IMR-90 (cell line): ENCODE results near the gene DCP1A. TPM values are rescaled to one million over a fixed set of nuclear protein-coding genes. Genes with fewer than 3 reads are reported as not detected.

ENCODE experiments used
- ATAC-seq: fragments of 200-7000 bp; cut with Tn5 transposase; 2 replicates; pipeline ENCODE4 v1.9.1; 2020; ENCODE audit warnings: low read depth, mild to moderate bottlenecking, moderate library complexity
- BruUV-seq: library from RNA; stranded (reverse); fragments of 400-500 nt; replicated peaks from 2 replicates; lab custom pipeline; 2021; lab: Mats Ljungman, UMichigan
- CTCF ChIA-PET: fragments of 300-600 bp; formaldehyde crosslinking; extraction: SDS; loops from one replicate; lab custom pipeline; 2021; ENCODE audit warnings: antibody characterized with exemption; lab: Yijun Ruan, JAX
- POLR2A ChIA-PET: fragments of 300-600 bp; sonication (Branson Sonifier 250); formaldehyde crosslinking; loops from one replicate; lab custom pipeline; 2022; ENCODE audit warnings: antibody characterized with exemption; ENCODE audit not compliant: unreplicated experiment; lab: Charles Lee
- DNase-seq: peaks from one replicate; pipeline ENCODE4 v3.0.0; 2013
- H2AFZ ChIP-seq: replicated peaks from 2 replicates; pipeline ENCODE3; 2013; ENCODE audit warnings: low read length, mild to moderate bottlenecking; ENCODE audit not compliant: poor library complexity
- H2AK5ac ChIP-seq: 2 replicates; pipeline ENCODE4 v1.6.1; 2013; ENCODE audit warnings: low read depth, low read length, inconsistent platforms
- H2AK9ac ChIP-seq: replicated peaks from 2 replicates; pipeline ENCODE3; 2013; ENCODE audit warnings: mild to moderate bottlenecking, low read depth, low read length, moderate library complexity; ENCODE audit not compliant: poor library complexity
- H2BK120ac ChIP-seq: 2 replicates; pipeline ENCODE4 v1.6.1; 2013; ENCODE audit warnings: low read depth, low read length, inconsistent platforms
- H2BK15ac ChIP-seq: 3 replicates; pipeline ENCODE4 v1.6.1; 2013; ENCODE audit warnings: low read depth, low read length, inconsistent platforms
- H2BK20ac ChIP-seq: 2 replicates; pipeline ENCODE4 v1.6.1; 2013; ENCODE audit warnings: low read depth, mild to moderate bottlenecking, inconsistent platforms, low read length, moderate library complexity
- H2BK5ac ChIP-seq: 2 replicates; pipeline ENCODE4 v1.6.1; 2013; ENCODE audit warnings: mild to moderate bottlenecking, low read depth, low read length, inconsistent platforms; ENCODE audit not compliant: poor library complexity, severe bottlenecking
- H3K14ac ChIP-seq: replicated peaks from 2 replicates; pipeline ENCODE4 v1.6.1; 2013; ENCODE audit warnings: low read depth, low read length, inconsistent platforms
- H3K18ac ChIP-seq: 2 replicates; pipeline ENCODE4 v1.6.1; 2013; ENCODE audit warnings: low read depth, low read length, control low read depth
- H3K23ac ChIP-seq: 2 replicates; pipeline ENCODE4 v1.6.1; 2013; ENCODE audit warnings: low read depth, low read length, inconsistent platforms
- H3K27ac ChIP-seq: 2 replicates; pipeline ENCODE4 v1.5.1; 2013; ENCODE audit warnings: mild to moderate bottlenecking, control low read depth, low read length; ENCODE audit not compliant: insufficient read depth
- H3K27me3 ChIP-seq: 2 replicates; pipeline ENCODE4 v1.6.1; 2013; ENCODE audit warnings: low read length; ENCODE audit not compliant: control insufficient read depth, insufficient read depth
- H3K36me3 ChIP-seq: 2 replicates; pipeline ENCODE4 v1.6.1; 2013; ENCODE audit warnings: low read length, mixed read lengths; ENCODE audit not compliant: control insufficient read depth, insufficient read depth
- H3K4ac ChIP-seq: 2 replicates; pipeline ENCODE4 v1.6.1; 2013; ENCODE audit warnings: low read depth, low read length, inconsistent platforms
- H3K4me1 ChIP-seq: 2 replicates; pipeline ENCODE4 v1.6.1; 2013; ENCODE audit warnings: low read length, mixed read lengths; ENCODE audit not compliant: control insufficient read depth, insufficient read depth
- H3K4me2 ChIP-seq: 2 replicates; pipeline ENCODE4 v1.6.1; 2013; ENCODE audit warnings: low read depth, mild to moderate bottlenecking, control low read depth, low read length, moderate library complexity
- H3K4me3 ChIP-seq: 2 replicates; pipeline ENCODE4 v1.5.1; 2013; ENCODE audit warnings: low read depth, mild to moderate bottlenecking, control low read depth, low read length, moderate library complexity; ENCODE audit not compliant: insufficient read depth
- H3K56ac ChIP-seq: 2 replicates; pipeline ENCODE4 v1.6.1; 2013; ENCODE audit warnings: low read length, inconsistent platforms; ENCODE audit not compliant: insufficient read depth; ENCODE audit errors: extremely low read depth
- H3K79me1 ChIP-seq, 2 experiments: 2 replicates each; pipeline ENCODE4 v1.6.1; 2013; ENCODE audit warnings: low read length in 2 of 2, inconsistent platforms in 1 of 2, low read depth in 1 of 2
- H3K9ac ChIP-seq: 2 replicates; pipeline ENCODE4 v1.6.1; 2013; ENCODE audit warnings: low read depth, low read length, control low read depth
- H3K9me1 ChIP-seq: 2 replicates; pipeline ENCODE4 v1.6.1; 2013; ENCODE audit warnings: low read length, inconsistent platforms; ENCODE audit not compliant: insufficient read depth
- H3K9me3 ChIP-seq: 2 replicates; pipeline ENCODE4 v1.6.1; 2013; ENCODE audit warnings: low read length; ENCODE audit not compliant: control insufficient read depth, insufficient read depth
- H4K20me1 ChIP-seq: 2 replicates; pipeline ENCODE4 v1.6.1; 2013; ENCODE audit warnings: low read length, inconsistent platforms; ENCODE audit not compliant: insufficient read depth
- H4K5ac ChIP-seq: 2 replicates; pipeline ENCODE4 v1.6.1; 2013; ENCODE audit warnings: mild to moderate bottlenecking, low read depth, low read length, control low read depth
- H4K8ac ChIP-seq, 2 experiments: 2 replicates each; pipeline ENCODE4 v1.6.1; 2013; ENCODE audit warnings: low read depth in 2 of 2, low read length in 2 of 2, control low read depth in 1 of 2, inconsistent platforms in 1 of 2
- H4K91ac ChIP-seq: 2 replicates; pipeline ENCODE4 v1.6.1; 2013; ENCODE audit warnings: low read depth, low read length, inconsistent platforms; ENCODE audit not compliant: insufficient read depth
- BHLHE40 ChIP-seq: fragments of 150-350 bp; IDR thresholded peaks from 2 replicates; pipeline ENCODE4 v1.6.1; 2016; ENCODE audit warnings: mild to moderate bottlenecking, low read depth, low read length
- CEBPB ChIP-seq: IDR thresholded peaks from 2 replicates; pipeline ENCODE4 v1.6.1; 2012; ENCODE audit warnings: low read depth, low read length, improper control_type of control experiment
- CHD1 ChIP-seq: IDR thresholded peaks from 2 replicates; pipeline ENCODE4 v1.6.1; 2012; ENCODE audit warnings: low read depth, low read length, improper control_type of control experiment
- FOS ChIP-seq: fragments of 150-350 bp; IDR thresholded peaks from 2 replicates; pipeline ENCODE4 v1.6.1; 2016; ENCODE audit warnings: low read depth, low read length
- MAZ ChIP-seq: IDR thresholded peaks from 2 replicates; pipeline ENCODE4 v1.6.1; 2012; ENCODE audit warnings: low read depth, mild to moderate bottlenecking, low read length, improper control_type of control experiment, moderate library complexity, borderline replicate concordance
- MXI1 ChIP-seq: IDR thresholded peaks from 2 replicates; pipeline ENCODE4 v1.6.1; 2012; ENCODE audit warnings: low read depth, mild to moderate bottlenecking, low read length, moderate library complexity, borderline replicate concordance
- NFE2L2 ChIP-seq: fragments of 150-350 bp; IDR thresholded peaks from 2 replicates; pipeline ENCODE4 v1.6.1; 2016; ENCODE audit warnings: low read depth, mild to moderate bottlenecking, low read length
- RAD21 ChIP-seq: IDR thresholded peaks from 2 replicates; pipeline ENCODE4 v1.6.1; 2012; ENCODE audit warnings: low read length, improper control_type of control experiment
- RCOR1 ChIP-seq: IDR thresholded peaks from 2 replicates; pipeline ENCODE4 v1.6.1; 2012; ENCODE audit warnings: mild to moderate bottlenecking, low read length, improper control_type of control experiment; ENCODE audit not compliant: insufficient replicate concordance
- RFX5 ChIP-seq: IDR thresholded peaks from 2 replicates; pipeline ENCODE4 v1.8.0; 2012; ENCODE audit warnings: low read depth, mild to moderate bottlenecking, low read length, moderate library complexity
- SMC3 ChIP-seq: fragments of 150-350 bp; IDR thresholded peaks from 2 replicates; pipeline ENCODE4 v1.6.1; 2016; ENCODE audit warnings: low read depth, mild to moderate bottlenecking, antibody characterized with exemption, low read length, moderate library complexity
- WGBS, 2 experiments: methylation state at CpG; one replicate each; pipeline versions ENCODE4 v1.1.5 to v1.1.7; 2013; ENCODE audit warnings: missing lambda C conversion rate in 2 of 2; ENCODE audit not compliant: insufficient read length in 1 of 2; ENCODE audit errors: extremely low coverage in 2 of 2; 5-methylcytosine and 5-hydroxymethylcytosine counted together
- dilution Hi-C: fragments of 300-500 bp; cut with HindIII; formaldehyde crosslinking; loops from one replicate; pipeline ENCODE4 v1.14.3; 2018; ENCODE audit warnings: low sequenced_read_pairs; ENCODE audit not compliant: unreplicated experiment
- in situ Hi-C: fragments of 300-500 bp; cut with MboI; formaldehyde crosslinking; loops from 3 replicates; pipeline ENCODE4 v1.14.3; 2019; ENCODE audit warnings: low sequenced_read_pairs, inconsistent platforms, mixed read lengths
- intact Hi-C: fragments of 100-400 bp; cut with micrococcal nuclease; formaldehyde crosslinking; loops from 2 replicates; pipeline ENCODE4 v1.10.0; 2022
- polyA plus RNA-seq, 3 experiments: library from polyadenylated mRNA; depleted of rRNA; stranded (reverse); fragments of >200 nt; gene quantifications; 2 replicates each; pipeline ENCODE4 v1.2.3, GENCODE V29; 2012; ENCODE audit warnings: low replicate concordance in 1 of 3
- total RNA-seq: library from RNA; depleted of rRNA; stranded (reverse); fragments of >200 nt; gene quantifications from 2 replicates; pipeline ENCODE4 v1.2.3, GENCODE V29; 2012
- TF ChIP-seq, protein P1 (sequence below): fragments of 150-350 bp; IDR thresholded peaks from 2 replicates; pipeline ENCODE4 v1.6.1; 2016; ENCODE audit warnings: low read depth, mild to moderate bottlenecking, low read length, moderate library complexity, borderline replicate concordance
- TF ChIP-seq, protein P2 (sequence below): fragments of 150-350 bp; IDR thresholded peaks from 2 replicates; pipeline ENCODE4 v1.6.1; 2017; ENCODE audit warnings: mild to moderate bottlenecking, antibody characterized with exemption, low read length, low read depth
- TF ChIP-seq, protein P3 (sequence below): conservative IDR thresholded peaks from 2 replicates; pipeline ENCODE4 v1.5.1; 2012; ENCODE audit warnings: mild to moderate bottlenecking, low read depth, low read length, improper control_type of control experiment

DCP1A gene
- total and polyA plus RNA-seq, 2 of the 4 experiments (the other 2 are of a cell fraction): 13.2 to 30.1 TPM

DNA sequence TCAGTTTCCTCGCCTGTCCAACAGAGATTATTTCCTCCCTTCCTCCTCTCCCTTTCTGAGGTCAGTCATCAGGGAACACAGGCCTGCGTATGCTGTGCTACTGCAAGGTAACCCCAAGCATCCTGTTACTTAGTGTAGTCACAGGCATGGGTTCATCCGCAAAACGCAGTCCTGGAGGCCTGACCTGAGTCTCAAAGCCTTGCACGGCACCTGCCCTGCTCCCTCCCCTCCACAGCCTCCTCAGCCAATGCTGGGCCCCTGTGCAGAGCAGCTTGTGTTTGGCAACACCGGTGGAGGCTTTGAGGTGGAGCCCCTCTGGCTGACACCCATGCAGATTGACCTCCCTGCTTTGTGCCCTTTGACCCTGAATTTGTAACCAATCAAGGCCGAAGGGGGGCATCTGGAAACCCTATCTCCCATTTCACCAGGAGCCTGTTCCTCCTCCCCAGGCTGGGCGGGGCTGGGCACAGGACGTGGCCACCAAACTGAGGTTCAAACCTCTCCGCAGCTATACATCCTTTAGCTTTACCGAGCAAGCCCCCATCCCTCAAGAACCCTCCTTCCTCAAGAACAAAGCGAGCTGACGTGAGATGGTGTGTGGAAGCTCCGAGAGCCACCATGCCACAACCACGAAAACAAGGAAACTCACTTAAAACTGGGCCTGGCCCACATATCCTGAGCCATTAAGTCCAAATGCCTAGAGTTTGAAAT is 113.1 kb downstream of the DCP1A start:
- ATAC-seq: no peak
- H3K23ac ChIP-seq: no peak overlapping the region
- peak overlapping the region in 1 of 2 experiments; percentile 14; a peak in 1 of 4 replicates for H4K8ac ChIP-seq
- peak overlapping the region; percentile 13; the same call in 1 of the 2 replicates for H3K27ac ChIP-seq
- no peaks in the 10 kb centered on the region for H3K9me3 ChIP-seq
- H4K91ac ChIP-seq: no peak overlapping the region
- dilution Hi-C loops: no loop called here
- peaks cover 52 to 81% of the 10 kb centered on the region in 2 experiments for H3K79me1 ChIP-seq
- no peak overlapping the region for H3K18ac ChIP-seq
- H3K36me3 ChIP-seq: peaks cover 83% of the 10 kb centered on the region
- H3K4ac ChIP-seq: peak overlapping the region; percentile 56
- H3K4me3 ChIP-seq: no peak overlapping the region
- no peak overlapping the region for H2BK120ac ChIP-seq
- no peaks in the 10 kb centered on the region for H3K27me3 ChIP-seq
- H2BK15ac ChIP-seq: no peak overlapping the region
- H2AK5ac ChIP-seq: no peak overlapping the region; the same call in 1 of the 2 replicates
- H3K9ac ChIP-seq: no peak overlapping the region
- CTCF ChIA-PET: interaction anchor here (1.2 kb wide), 1 partner anchor 12 kb away, joined by 3 read pairs; no protein-coding TSS in a partner anchor
- H4K5ac ChIP-seq: no peak overlapping the region
- peaks cover 25% of the 10 kb centered on the region for H3K9me1 ChIP-seq
- H3K56ac ChIP-seq: no peak overlapping the region
- no peak overlapping the region for H3K14ac ChIP-seq
- no TSS peak for BruUV-seq
- no peak for TF ChIP-seq MAZ
- TF ChIP-seq RCOR1: no peak
- TF ChIP-seq, protein P1, sequence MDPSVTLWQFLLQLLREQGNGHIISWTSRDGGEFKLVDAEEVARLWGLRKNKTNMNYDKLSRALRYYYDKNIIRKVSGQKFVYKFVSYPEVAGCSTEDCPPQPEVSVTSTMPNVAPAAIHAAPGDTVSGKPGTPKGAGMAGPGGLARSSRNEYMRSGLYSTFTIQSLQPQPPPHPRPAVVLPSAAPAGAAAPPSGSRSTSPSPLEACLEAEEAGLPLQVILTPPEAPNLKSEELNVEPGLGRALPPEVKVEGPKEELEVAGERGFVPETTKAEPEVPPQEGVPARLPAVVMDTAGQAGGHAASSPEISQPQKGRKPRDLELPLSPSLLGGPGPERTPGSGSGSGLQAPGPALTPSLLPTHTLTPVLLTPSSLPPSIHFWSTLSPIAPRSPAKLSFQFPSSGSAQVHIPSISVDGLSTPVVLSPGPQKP: no peak
- no peak for TF ChIP-seq CEBPB
- no peak for TF ChIP-seq FOS
- no peak for TF ChIP-seq SMC3
- TF ChIP-seq BHLHE40: no peak
- TF ChIP-seq, protein P2, sequence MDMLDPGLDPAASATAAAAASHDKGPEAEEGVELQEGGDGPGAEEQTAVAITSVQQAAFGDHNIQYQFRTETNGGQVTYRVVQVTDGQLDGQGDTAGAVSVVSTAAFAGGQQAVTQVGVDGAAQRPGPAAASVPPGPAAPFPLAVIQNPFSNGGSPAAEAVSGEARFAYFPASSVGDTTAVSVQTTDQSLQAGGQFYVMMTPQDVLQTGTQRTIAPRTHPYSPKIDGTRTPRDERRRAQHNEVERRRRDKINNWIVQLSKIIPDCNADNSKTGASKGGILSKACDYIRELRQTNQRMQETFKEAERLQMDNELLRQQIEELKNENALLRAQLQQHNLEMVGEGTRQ: no peak
- no peak for TF ChIP-seq NFE2L2
- TF ChIP-seq MXI1: no peak
- TF ChIP-seq, protein P3, sequence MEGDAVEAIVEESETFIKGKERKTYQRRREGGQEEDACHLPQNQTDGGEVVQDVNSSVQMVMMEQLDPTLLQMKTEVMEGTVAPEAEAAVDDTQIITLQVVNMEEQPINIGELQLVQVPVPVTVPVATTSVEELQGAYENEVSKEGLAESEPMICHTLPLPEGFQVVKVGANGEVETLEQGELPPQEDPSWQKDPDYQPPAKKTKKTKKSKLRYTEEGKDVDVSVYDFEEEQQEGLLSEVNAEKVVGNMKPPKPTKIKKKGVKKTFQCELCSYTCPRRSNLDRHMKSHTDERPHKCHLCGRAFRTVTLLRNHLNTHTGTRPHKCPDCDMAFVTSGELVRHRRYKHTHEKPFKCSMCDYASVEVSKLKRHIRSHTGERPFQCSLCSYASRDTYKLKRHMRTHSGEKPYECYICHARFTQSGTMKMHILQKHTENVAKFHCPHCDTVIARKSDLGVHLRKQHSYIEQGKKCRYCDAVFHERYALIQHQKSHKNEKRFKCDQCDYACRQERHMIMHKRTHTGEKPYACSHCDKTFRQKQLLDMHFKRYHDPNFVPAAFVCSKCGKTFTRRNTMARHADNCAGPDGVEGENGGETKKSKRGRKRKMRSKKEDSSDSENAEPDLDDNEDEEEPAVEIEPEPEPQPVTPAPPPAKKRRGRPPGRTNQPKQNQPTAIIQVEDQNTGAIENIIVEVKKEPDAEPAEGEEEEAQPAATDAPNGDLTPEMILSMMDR: no peak
- no peak for TF ChIP-seq RFX5
- no peak for TF ChIP-seq CHD1
- no peak for TF ChIP-seq RAD21
- 58% methylated on average over 2 of the region's 15 CpGs; no CpG with 5 or more reads in 1 of the 2 experiments for WGBS, 2 experiments
- POLR2A ChIA-PET: no interaction called here
- peak overlapping the region; percentile 14; the same call in 1 of the 2 replicates for H2BK20ac ChIP-seq
- intact Hi-C loops: no loop called here
- no peak for DNase-seq
- peak overlapping the region; percentile 49 for H2BK5ac ChIP-seq
- in situ Hi-C loops: no loop called here
- H2AFZ ChIP-seq: peak overlapping the region; percentile 14
- peaks cover 13% of the 10 kb centered on the region for H4K20me1 ChIP-seq
- no peak overlapping the region for H3K4me2 ChIP-seq
- peaks cover 24% of the 10 kb centered on the region for H3K4me1 ChIP-seq
- H2AK9ac ChIP-seq: peak overlapping the region; percentile 44
